ENCODE measurements around the gene THEMIS. TPM values are rescaled to one million over a fixed set of nuclear protein-coding genes. Genes with fewer than 3 reads are reported as not detected.

The THEMIS gene
- polyA plus RNA-seq, 1 experiment = not detected

GRCh38 chr6:127796713-127797112 lies 104.1 kb downstream of the THEMIS start:
- POLR2A ChIA-PET = no interaction called here
- Histone ChIP-seq H3K4me3 (ENCODE audit: low read depth, low read length) (no peak overlapping the region), H3K27me3 (ENCODE audit: control insufficient read depth, insufficient read depth, low read length) (no peaks in the 10 kb centered on the region), H3K9me3 (ENCODE audit: control insufficient read depth, insufficient read depth, low read length) (no peaks in the 10 kb centered on the region; the same call in 1 of the 2 replicates), H3K27ac (ENCODE audit: low read depth, low read length) (no peak overlapping the region)
- no peak for TF ChIP-seq CTCF (IDR thresholded peaks at IDR 0.05; ENCODE audit: low read depth, low read length)
- DNase-seq (ENCODE audit: low read depth, low spot score) = no peak
- CTCF ChIA-PET = no interaction called here

- no peak for DNase-seq (ENCODE audit: low read depth, low spot score)
- TF ChIP-seq CTCF (IDR thresholded peaks at IDR 0.05; ENCODE audit: low read depth, low read length) = no peak
- no peaks in the 10 kb centered on the region; the same call in 1 of the 2 replicates for H3K9me3 ChIP-seq (ENCODE audit: control insufficient read depth, insufficient read depth, low read length)
- CTCF ChIA-PET = interaction anchor here (0.6 kb wide), 1 partner anchor 61 kb away, joined by 3 read pairs; no protein-coding TSS in a partner anchor
- H3K27ac ChIP-seq (ENCODE audit: low read depth, low read length) = no peak overlapping the region
- POLR2A ChIA-PET = no interaction called here
- H3K4me3 ChIP-seq (ENCODE audit: low read depth, low read length) = no peak overlapping the region
- H3K27me3 ChIP-seq (ENCODE audit: control insufficient read depth, insufficient read depth, low read length) = no peaks in the 10 kb centered on the region
Observed at GRCh38 chr6:127794405-127794804, 106.5 kb downstream of the THEMIS start.

GRCh38 chr6:127793396-127793795 lies 107.5 kb downstream of the THEMIS start:
- TF ChIP-seq CTCF (IDR thresholded peaks at IDR 0.05; ENCODE audit: low read depth, low read length) = no peak
- ChIA-PET POLR2A (no interaction called here), CTCF (no interaction called here)
- H3K4me3 ChIP-seq (ENCODE audit: low read depth, low read length) = no peak overlapping the region
- no peaks in the 10 kb centered on the region; the same call in 1 of the 2 replicates for H3K9me3 ChIP-seq (ENCODE audit: control insufficient read depth, insufficient read depth, low read length)
- no peaks in the 10 kb centered on the region for H3K27me3 ChIP-seq (ENCODE audit: control insufficient read depth, insufficient read depth, low read length)
- H3K27ac ChIP-seq (ENCODE audit: low read depth, low read length) = no peak overlapping the region
- DNase-seq (ENCODE audit: low read depth, low spot score) = no peak

- CTCF ChIA-PET = no interaction called here
- Histone ChIP-seq H3K27me3 (ENCODE audit: control insufficient read depth, insufficient read depth, low read length) (no peaks in the 10 kb centered on the region), H3K27ac (ENCODE audit: low read depth, low read length) (no peak overlapping the region), H3K9me3 (ENCODE audit: control insufficient read depth, insufficient read depth, low read length) (no peaks in the 10 kb centered on the region; the same call in 1 of the 2 replicates), H3K4me3 (ENCODE audit: low read depth, low read length) (no peak overlapping the region)
- TF ChIP-seq CTCF (IDR thresholded peaks at IDR 0.05; ENCODE audit: low read depth, low read length) = no peak
- POLR2A ChIA-PET = no interaction called here
- no peak for DNase-seq (ENCODE audit: low read depth, low spot score)
Observed at GRCh38 chr6:127792616-127793015, 108.2 kb downstream of the THEMIS start.

GRCh38 chr6:127791779-127792528 lies 108.9 kb downstream of the THEMIS start:
- POLR2A ChIA-PET = no interaction called here
- DNase-seq (ENCODE audit: low read depth, low spot score) = no peak
- CTCF ChIA-PET = no interaction called here
- no peak for TF ChIP-seq CTCF (IDR thresholded peaks at IDR 0.05; ENCODE audit: low read depth, low read length)
- no peaks in the 10 kb centered on the region for H3K27me3 ChIP-seq (ENCODE audit: control insufficient read depth, insufficient read depth, low read length)
- H3K27ac ChIP-seq (ENCODE audit: low read depth, low read length) = no peak overlapping the region
- no peak overlapping the region for H3K4me3 ChIP-seq (ENCODE audit: low read depth, low read length)
- no peaks in the 10 kb centered on the region; the same call in 1 of the 2 replicates for H3K9me3 ChIP-seq (ENCODE audit: control insufficient read depth, insufficient read depth, low read length)

Data from AG04450 (cell line).